ENCODE data around the gene VPS52. TPM values are rescaled to one million over a fixed set of nuclear protein-coding genes. Genes with fewer than 3 reads are reported as not detected.
A peak's percentile ranks its signal among the peaks of the same experiment; 100 is the strongest.

The VPS52 gene
- total RNA-seq = 10 to 100 TPM; 39.0 to 62.8 TPM

- ATAC-seq (peak; percentile 93 to 95), DNase-seq (ENCODE audit: low spot score in 2 of 2) (peak; percentile 88 to 90)
- Mint-ChIP-seq H3K9me3 (no peaks in the 10 kb centered on the region), H3K36me3 (peaks cover 63 to 71% of the 10 kb centered on the region in 2 donors), H3K27ac (peak within 1 kb of the TSS; percentile 98 to 99)
Observed at GRCh38 chr6:33271468-33272274, at the start of gene VPS52, which contains the start of gene RPS18. VPS52 (minus strand) TSS chr6:33271876; CDS start chr6:33271675, 201 bp downstream. RPS18 (plus strand) TSS chr6:33272075; CDS start chr6:33272120, 45 bp downstream.

GRCh38 chr6:33321227-33321626, 49.6 kb upstream of the VPS52 start:
- ATAC-seq = no peak
- peaks cover 43 to 55% of the 10 kb centered on the region in 2 donors for H3K36me3 Mint-ChIP-seq
- no peaks in the 10 kb centered on the region for H3K9me3 Mint-ChIP-seq

GRCh38 chr6:33320315-33321181, 48.9 kb upstream of the VPS52 start:
- ATAC-seq (no peak), DNase-seq (ENCODE audit: low spot score in 2 of 2) (no peak)
- Mint-ChIP-seq H3K9me3 (no peaks in the 10 kb centered on the region), H3K27ac (peak overlapping the region; percentile 85 to 96), H3K36me3 (peaks cover 43 to 56% of the 10 kb centered on the region in 2 donors)

More at GRCh38 chr6:33321227-33321626, 49.6 kb upstream of the VPS52 start:
- H3K27ac Mint-ChIP-seq = peak overlapping the region; percentile 48 to 96
- DNase-seq (ENCODE audit: low spot score in 2 of 2) = no peak

- Mint-ChIP-seq H3K36me3 (peaks cover 43 to 56% of the 10 kb centered on the region in 2 donors), H3K9me3 (no peaks in the 10 kb centered on the region), H3K27ac (peak overlapping the region in 1 of 2 donors; percentile 85)
- ATAC-seq = no peak
- DNase-seq (ENCODE audit: low spot score in 2 of 2) = no peak
Observed at GRCh38 chr6:33319939-33320314, 48.3 kb upstream of the VPS52 start.

GRCh38 chr6:33318426-33319073, 46.9 kb upstream of the VPS52 start:
- ATAC-seq (no peak), DNase-seq (ENCODE audit: low spot score in 2 of 2) (no peak)
- peak overlapping the region; percentile 88 to 99 for H3K27ac Mint-ChIP-seq
- H3K36me3 Mint-ChIP-seq = peaks cover 41 to 57% of the 10 kb centered on the region in 2 donors
- no peaks in the 10 kb centered on the region for H3K9me3 Mint-ChIP-seq

GRCh38 chr6:33317669-33318425, 46.2 kb upstream of the VPS52 start, which contains the start of gene ZBTB22:
ZBTB22 (minus strand) TSS chr6:33317744; CDS start chr6:33316916, 828 bp downstream.
- ATAC-seq (peak; percentile 59 to 74), DNase-seq (ENCODE audit: low spot score in 2 of 2) (peak; percentile 91 to 95)
- H3K9me3 Mint-ChIP-seq = no peaks in the 10 kb centered on the region
- peak within 1 kb of the TSS; percentile 98 to 99 for H3K27ac Mint-ChIP-seq
- H3K36me3 Mint-ChIP-seq = peaks cover 41 to 62% of the 10 kb centered on the region in 2 donors

- no peak for ATAC-seq
Observed at GRCh38 chr6:33317419-33317668, 45.7 kb upstream of the VPS52 start.

GRCh38 chr6:33316603-33317418, 45.1 kb upstream of the VPS52 start:
- Mint-ChIP-seq H3K27ac (peak overlapping the region; percentile 84 to 98), H3K36me3 (peaks cover 38 to 62% of the 10 kb centered on the region in 2 donors)
- no peak for ATAC-seq

More at GRCh38 chr6:33317419-33317668, 45.7 kb upstream of the VPS52 start:
- Mint-ChIP-seq H3K9me3 (no peaks in the 10 kb centered on the region), H3K27ac (peak overlapping the region; percentile 74 to 88), H3K36me3 (peaks cover 41 to 62% of the 10 kb centered on the region in 2 donors)
- peak in 1 of 2 donors; percentile 64 for DNase-seq (ENCODE audit: low spot score in 2 of 2)

GRCh38 chr6:33315793-33316602, 44.3 kb upstream of the VPS52 start:
- DNase-seq (ENCODE audit: low spot score in 2 of 2) (no peak), ATAC-seq (no peak)
- H3K27ac Mint-ChIP-seq = peak overlapping the region; percentile 84 to 98
- H3K36me3 Mint-ChIP-seq = peaks cover 34 to 59% of the 10 kb centered on the region in 2 donors
- H3K9me3 Mint-ChIP-seq = no peaks in the 10 kb centered on the region

More at GRCh38 chr6:33316603-33317418, 45.1 kb upstream of the VPS52 start:
- no peaks in the 10 kb centered on the region for H3K9me3 Mint-ChIP-seq
- no peak for DNase-seq (ENCODE audit: low spot score in 2 of 2)

GRCh38 chr6:33314943-33315792, 43.5 kb upstream of the VPS52 start:
- Mint-ChIP-seq H3K9me3 (no peaks in the 10 kb centered on the region), H3K27ac (peak overlapping the region; percentile 98 to 99), H3K36me3 (peaks cover 26 to 54% of the 10 kb centered on the region in 2 donors)
- DNase-seq (ENCODE audit: low spot score in 2 of 2) = no peak
- ATAC-seq = no peak

- Mint-ChIP-seq H3K36me3 (peaks cover 22 to 48% of the 10 kb centered on the region in 2 donors), H3K9me3 (no peaks in the 10 kb centered on the region), H3K27ac (peak overlapping the region; percentile 98 to 99)
- ATAC-seq (peak; percentile 21 to 59), DNase-seq (ENCODE audit: low spot score in 2 of 2) (peak in 1 of 2 donors; percentile 56)
Observed at GRCh38 chr6:33314515-33314942, 42.9 kb upstream of the VPS52 start.

GRCh38 chr6:33313709-33314514, 42.2 kb upstream of the VPS52 start, which contains the start of gene TAPBP:
TAPBP (minus strand) TSS chr6:33314078; CDS start chr6:33314041, 37 bp downstream.
- Mint-ChIP-seq H3K27ac (peak within 1 kb of the TSS; percentile 98 to 99), H3K36me3 (peaks cover 17 to 43% of the 10 kb centered on the region in 2 donors), H3K9me3 (no peaks in the 10 kb centered on the region)
- DNase-seq (ENCODE audit: low spot score in 2 of 2) (peak; percentile 73 to 93), ATAC-seq (peak; percentile 65)
